Neural progenitor cell (in vitro differentiated cells): ENCODE results near the gene COL8A2. TPM values are rescaled to one million over a fixed set of nuclear protein-coding genes. Genes with fewer than 3 reads are reported as not detected.

Experiments
- DNase-seq: peaks from one replicate; pipeline ENCODE4 v3.0.0-alpha.2; 2016; ENCODE audit warnings: low spot score
- H2AFZ ChIP-seq: fragments of 200-600 bp; sonication (generic); replicated peaks from 2 replicates; pipeline ENCODE4 v1.6.1; 2016; ENCODE audit warnings: antibody characterized with exemption
- H3F3A ChIP-seq: fragments of 200-600 bp; sonication (generic); 2 replicates; pipeline ENCODE4 v1.6.1; 2016; ENCODE audit warnings: antibody characterized with exemption, low read depth
- H3K27ac ChIP-seq: fragments of 200-600 bp; sonication (generic); 2 replicates; pipeline ENCODE4 v1.5.1; 2016; ENCODE audit warnings: mild to moderate bottlenecking
- H3K27me3 ChIP-seq: fragments of 200-600 bp; sonication (generic); 2 replicates; pipeline ENCODE4 v1.6.1; 2016; ENCODE audit warnings: mild to moderate bottlenecking, moderate library complexity
- H3K36me3 ChIP-seq: fragments of 200-600 bp; sonication (generic); 2 replicates; pipeline ENCODE4 v1.5.1; 2016
- H3K4me1 ChIP-seq: fragments of 200-600 bp; sonication (generic); 2 replicates; pipeline ENCODE4 v1.6.1; 2016; ENCODE audit warnings: mixed run types
- H3K4me2 ChIP-seq: fragments of 200-600 bp; sonication (generic); 2 replicates; pipeline ENCODE4 v1.6.1; 2016
- H3K4me3 ChIP-seq: fragments of 200-600 bp; sonication (generic); 2 replicates; pipeline ENCODE4 v1.5.1; 2016
- H3K79me2 ChIP-seq: fragments of 200-600 bp; sonication (generic); 2 replicates; pipeline ENCODE4 v1.6.1; 2016; ENCODE audit warnings: low read depth
- H3K9ac ChIP-seq: fragments of 200-600 bp; sonication (generic); 2 replicates; pipeline ENCODE4 v1.6.1; 2016
- H3K9me3 ChIP-seq: fragments of 200-600 bp; sonication (generic); 2 replicates; pipeline ENCODE4 v1.5.1; 2016; ENCODE audit warnings: low read depth
- H4K20me1 ChIP-seq: fragments of 200-600 bp; sonication (generic); 2 replicates; pipeline ENCODE4 v1.6.1; 2016; ENCODE audit warnings: low read depth
- H3K27ac Mint-ChIP-seq: 3 replicates; pipeline ENCODE4 v1.8.0; 2021; ENCODE audit warnings: mixed read lengths
- H3K27me3 Mint-ChIP-seq: 2 replicates; pipeline ENCODE4 v1.8.0; 2022; ENCODE audit warnings: low read depth, mild to moderate bottlenecking, inconsistent platforms, moderate library complexity, mixed read lengths; ENCODE audit not compliant: insufficient read depth
- H3K36me3 Mint-ChIP-seq: 3 replicates; pipeline ENCODE4 v1.8.0; 2021; ENCODE audit warnings: mixed read lengths
- H3K4me1 Mint-ChIP-seq: 3 replicates; pipeline ENCODE4 v1.8.0; 2021; ENCODE audit warnings: mixed read lengths
- H3K4me3 Mint-ChIP-seq: 3 replicates; pipeline ENCODE4 v1.8.0; 2021; ENCODE audit warnings: mild to moderate bottlenecking, moderate library complexity, mixed read lengths
- H3K9me3 Mint-ChIP-seq: 3 replicates; pipeline ENCODE4 v1.8.0; 2020; ENCODE audit warnings: mixed read lengths
- CTCF ChIP-seq: fragments of 200-600 bp; sonication (generic); IDR thresholded peaks from 2 replicates; pipeline ENCODE4 v1.5.1; 2017; ENCODE audit warnings: antibody characterized with exemption, mild to moderate bottlenecking
- EZH2 ChIP-seq: fragments of 200-600 bp; sonication (generic); IDR thresholded peaks from 2 replicates; pipeline ENCODE4 v1.6.1; 2017; ENCODE audit warnings: antibody characterized with exemption, mild to moderate bottlenecking, moderate library complexity
- EZH2phosphoT487 ChIP-seq: fragments of 200-600 bp; sonication (generic); IDR thresholded peaks from 2 replicates; pipeline ENCODE4 v1.6.1; 2017; ENCODE audit warnings: antibody characterized with exemption
- total RNA-seq: library from RNA; depleted of rRNA; stranded (reverse); fragments of >200 nt; gene quantifications from 2 replicates; pipeline ENCODE4 v1.2.3, GENCODE V29; 2015; ENCODE audit warnings: low replicate concordance

The COL8A2 gene
- total RNA-seq, 1 donor from 2014 or later: not detected

GRCh38 chr1:36172017-36172747 is 47.2 kb upstream of the COL8A2 start:
- H3K4me3 Mint-ChIP-seq: no peak overlapping the region
- Histone ChIP-seq H3K9me3 (no peaks in the 10 kb centered on the region), H3K4me2 (no peak overlapping the region), H3K9ac (no peak overlapping the region), H3K4me1 (no peaks in the 10 kb centered on the region), H3K79me2 (peaks cover 31% of the 10 kb centered on the region), H3K27ac (no peak overlapping the region), H3F3A (peaks cover 16% of the 10 kb centered on the region), H3K36me3 (no peaks in the 10 kb centered on the region), H3K27me3 (peaks cover 7% of the 10 kb centered on the region), H3K4me3 (no peak overlapping the region), H4K20me1 (peaks cover 95% of the 10 kb centered on the region), H2AFZ (no peak overlapping the region)
- peaks cover 28% of the 10 kb centered on the region for H3K4me1 Mint-ChIP-seq
- no peak for TF ChIP-seq CTCF
- no peak for TF ChIP-seq EZH2phosphoT487
- TF ChIP-seq EZH2: no peak
- peaks cover 7% of the 10 kb centered on the region for H3K27me3 Mint-ChIP-seq
- H3K9me3 Mint-ChIP-seq: no peaks in the 10 kb centered on the region
- no peak overlapping the region for H3K27ac Mint-ChIP-seq
- no peak for DNase-seq
- peaks cover 38% of the 10 kb centered on the region for H3K36me3 Mint-ChIP-seq

- Histone ChIP-seq H3K27ac (no peak overlapping the region), H3K36me3 (no peaks in the 10 kb centered on the region), H3K4me1 (no peaks in the 10 kb centered on the region), H4K20me1 (peaks cover 96% of the 10 kb centered on the region), H3K9me3 (no peaks in the 10 kb centered on the region), H3K9ac (no peak overlapping the region), H3K27me3 (no peaks in the 10 kb centered on the region), H3K4me2 (no peak overlapping the region), H2AFZ (no peak overlapping the region), H3F3A (peaks cover 5% of the 10 kb centered on the region), H3K4me3 (no peak overlapping the region), H3K79me2 (peaks cover 45% of the 10 kb centered on the region)
- Mint-ChIP-seq H3K4me3 (no peak overlapping the region), H3K27ac (peak overlapping the region; percentile 48), H3K9me3 (no peaks in the 10 kb centered on the region), H3K27me3 (peaks cover 5% of the 10 kb centered on the region), H3K36me3 (peaks cover 45% of the 10 kb centered on the region), H3K4me1 (peaks cover 39% of the 10 kb centered on the region)
- TF ChIP-seq EZH2phosphoT487: no peak
- no peak for TF ChIP-seq EZH2
- no peak for TF ChIP-seq CTCF
- no peak for DNase-seq
Measured at GRCh38 chr1:36170643-36171412, 45.8 kb upstream of the COL8A2 start.

GRCh38 chr1:36168514-36168913 is 43.5 kb upstream of the COL8A2 start:
- Mint-ChIP-seq H3K27me3 (peaks cover 4% of the 10 kb centered on the region), H3K9me3 (no peaks in the 10 kb centered on the region), H3K36me3 (peaks cover 41% of the 10 kb centered on the region), H3K4me1 (peaks cover 21% of the 10 kb centered on the region), H3K4me3 (peak overlapping the region; percentile 21), H3K27ac (no peak overlapping the region)
- no peak overlapping the region for H3K27ac ChIP-seq
- no peak overlapping the region for H3K4me2 ChIP-seq
- no peaks in the 10 kb centered on the region for H3K27me3 ChIP-seq
- H3F3A ChIP-seq: peaks cover 3% of the 10 kb centered on the region
- TF ChIP-seq CTCF (no peak), EZH2phosphoT487 (no peak), EZH2 (no peak)
- no peak overlapping the region for H3K9ac ChIP-seq
- peaks cover 68% of the 10 kb centered on the region for H3K79me2 ChIP-seq
- H2AFZ ChIP-seq: no peak overlapping the region
- H3K36me3 ChIP-seq: no peaks in the 10 kb centered on the region
- no peaks in the 10 kb centered on the region for H3K9me3 ChIP-seq
- H3K4me3 ChIP-seq: no peak overlapping the region
- no peaks in the 10 kb centered on the region for H3K4me1 ChIP-seq
- DNase-seq: no peak
- peaks cover 96% of the 10 kb centered on the region for H4K20me1 ChIP-seq
